Measurements from ENCODE around the gene PIK3C2G. TPM values are rescaled to one million over a fixed set of nuclear protein-coding genes. Genes with fewer than 3 reads are reported as not detected.

PIK3C2G gene
- total RNA-seq, 1 donor from 2014 or later = not detected

DNA sequence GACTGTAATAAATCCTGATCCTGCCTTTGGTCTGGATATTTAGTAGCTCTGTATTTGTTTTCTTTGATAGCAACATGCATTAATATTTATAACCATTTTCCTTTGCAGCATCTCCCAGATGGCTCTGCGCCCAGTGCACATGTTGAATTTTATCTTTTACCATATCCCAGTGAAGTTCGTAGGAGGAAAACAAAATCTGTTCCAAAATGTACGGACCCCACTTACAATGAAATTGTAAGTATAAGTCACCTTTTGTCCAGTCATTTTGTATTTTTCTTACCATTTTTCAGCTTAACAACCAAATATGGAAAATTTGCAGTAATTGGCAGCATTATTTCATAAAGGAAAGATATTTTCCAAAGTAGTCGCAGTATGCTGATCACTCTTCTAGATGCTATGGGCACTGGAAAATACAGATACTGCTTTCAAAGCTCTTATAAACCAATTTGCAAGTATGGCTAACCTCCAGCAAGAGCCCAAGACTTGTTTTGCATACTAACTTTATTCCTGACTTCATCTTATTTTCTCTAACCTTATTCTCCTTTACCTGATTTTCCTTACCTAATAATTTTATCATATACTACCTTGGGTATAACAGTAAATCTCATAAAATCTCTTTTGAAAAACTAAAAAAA is 379.1 kb downstream of the PIK3C2G start:
- no peak for DNase-seq (ENCODE audit: low spot score)
- Mint-ChIP-seq H3K4me1 (ENCODE audit: low read depth) (peaks cover 5% of the 10 kb centered on the region), H3K27me3 (ENCODE audit: low read depth) (peaks cover 11% of the 10 kb centered on the region), H3K4me3 (ENCODE audit: unreplicated experiment) (no peak overlapping the region), H3K9me3 (ENCODE audit: low read depth) (peaks cover 3% of the 10 kb centered on the region), H3K27ac (ENCODE audit: unreplicated experiment) (no peak overlapping the region), H3K36me3 (ENCODE audit: low read depth) (no peaks in the 10 kb centered on the region)
- TF ChIP-seq, protein P1, sequence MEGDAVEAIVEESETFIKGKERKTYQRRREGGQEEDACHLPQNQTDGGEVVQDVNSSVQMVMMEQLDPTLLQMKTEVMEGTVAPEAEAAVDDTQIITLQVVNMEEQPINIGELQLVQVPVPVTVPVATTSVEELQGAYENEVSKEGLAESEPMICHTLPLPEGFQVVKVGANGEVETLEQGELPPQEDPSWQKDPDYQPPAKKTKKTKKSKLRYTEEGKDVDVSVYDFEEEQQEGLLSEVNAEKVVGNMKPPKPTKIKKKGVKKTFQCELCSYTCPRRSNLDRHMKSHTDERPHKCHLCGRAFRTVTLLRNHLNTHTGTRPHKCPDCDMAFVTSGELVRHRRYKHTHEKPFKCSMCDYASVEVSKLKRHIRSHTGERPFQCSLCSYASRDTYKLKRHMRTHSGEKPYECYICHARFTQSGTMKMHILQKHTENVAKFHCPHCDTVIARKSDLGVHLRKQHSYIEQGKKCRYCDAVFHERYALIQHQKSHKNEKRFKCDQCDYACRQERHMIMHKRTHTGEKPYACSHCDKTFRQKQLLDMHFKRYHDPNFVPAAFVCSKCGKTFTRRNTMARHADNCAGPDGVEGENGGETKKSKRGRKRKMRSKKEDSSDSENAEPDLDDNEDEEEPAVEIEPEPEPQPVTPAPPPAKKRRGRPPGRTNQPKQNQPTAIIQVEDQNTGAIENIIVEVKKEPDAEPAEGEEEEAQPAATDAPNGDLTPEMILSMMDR (IDR thresholded peaks at IDR 0.05) = no peak

DNA sequence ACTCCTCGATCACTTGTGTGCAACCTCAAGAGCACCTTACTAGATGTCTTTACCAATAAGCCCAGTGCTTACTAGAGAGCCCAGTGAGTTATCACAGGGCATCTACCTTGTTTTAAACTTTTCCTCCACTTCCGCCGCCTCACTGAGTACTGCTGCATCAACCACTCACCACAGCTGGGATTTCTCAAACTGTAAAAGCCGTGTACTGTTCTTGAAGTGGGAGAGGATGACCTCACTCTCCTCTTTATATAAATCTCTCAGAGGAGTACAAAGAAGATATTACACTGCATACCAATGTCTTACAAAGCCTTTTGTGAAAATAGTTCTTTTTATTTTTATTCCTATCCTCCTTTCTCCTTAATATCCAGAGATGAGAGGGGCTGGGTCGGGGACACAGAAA is 382.4 kb downstream of the PIK3C2G start:
- Mint-ChIP-seq H3K27ac (ENCODE audit: unreplicated experiment) (no peak overlapping the region), H3K4me1 (ENCODE audit: low read depth) (peaks cover 5% of the 10 kb centered on the region), H3K9me3 (ENCODE audit: low read depth) (peaks cover 3% of the 10 kb centered on the region), H3K27me3 (ENCODE audit: low read depth) (peaks cover 12% of the 10 kb centered on the region), H3K4me3 (ENCODE audit: unreplicated experiment) (no peak overlapping the region), H3K36me3 (ENCODE audit: low read depth) (no peaks in the 10 kb centered on the region)
- TF ChIP-seq, protein P1 (IDR thresholded peaks at IDR 0.05) = no peak
- no peak for DNase-seq (ENCODE audit: low spot score)

DNA sequence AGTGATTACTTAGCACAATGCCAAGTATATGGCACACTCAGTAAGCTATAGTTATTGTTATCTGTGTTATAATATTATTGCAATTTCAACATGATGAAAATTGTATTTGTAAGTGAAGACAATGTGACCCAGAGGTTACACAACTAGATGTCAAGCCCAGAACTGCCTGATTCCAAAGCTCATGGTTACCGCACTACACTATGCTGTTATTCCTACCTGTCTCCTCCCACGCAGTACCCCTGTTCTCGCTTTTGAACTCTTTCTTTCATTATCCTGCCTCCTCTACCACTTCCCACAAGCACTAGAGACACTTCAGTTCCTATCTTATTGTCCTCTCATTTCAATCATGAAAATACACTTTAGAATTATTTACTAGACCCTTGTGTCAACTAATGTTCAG is 383.2 kb downstream of the PIK3C2G start:
- TF ChIP-seq, protein P1 (IDR thresholded peaks at IDR 0.05) = no peak
- Mint-ChIP-seq H3K27ac (ENCODE audit: unreplicated experiment) (no peak overlapping the region), H3K27me3 (ENCODE audit: low read depth) (peaks cover 17% of the 10 kb centered on the region), H3K9me3 (ENCODE audit: low read depth) (peaks cover 3% of the 10 kb centered on the region), H3K4me1 (ENCODE audit: low read depth) (peaks cover 5% of the 10 kb centered on the region), H3K4me3 (ENCODE audit: unreplicated experiment) (no peak overlapping the region), H3K36me3 (ENCODE audit: low read depth) (no peaks in the 10 kb centered on the region)
- no peak for DNase-seq (ENCODE audit: low spot score)

DNA sequence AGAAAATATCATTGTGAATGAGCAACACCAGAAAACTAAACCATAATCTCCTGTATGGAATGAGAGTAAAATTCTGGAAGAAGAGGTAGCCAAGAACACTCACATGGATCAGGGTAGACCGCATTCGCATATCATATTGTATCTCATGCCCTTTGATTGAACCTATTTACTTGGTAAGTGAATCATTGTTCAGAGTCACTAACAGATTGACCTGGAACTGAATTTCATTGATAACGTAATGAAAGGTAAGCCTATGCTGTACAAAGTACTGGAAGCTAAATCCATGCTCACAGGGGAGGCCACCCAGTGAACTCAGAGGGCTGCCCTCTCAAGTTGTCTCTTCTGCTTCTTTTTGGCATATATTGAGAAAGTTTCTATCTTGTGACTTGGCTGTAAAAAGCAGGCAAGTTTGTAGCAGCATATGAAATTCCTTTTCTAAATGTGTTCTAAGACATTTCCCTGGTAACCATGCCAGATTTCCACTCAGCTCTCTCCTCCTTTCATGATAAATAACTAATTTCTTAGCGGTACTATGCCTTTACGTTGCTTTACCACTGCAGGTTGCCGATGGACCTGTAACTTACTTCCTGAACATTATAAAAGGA is 385.1 kb downstream of the PIK3C2G start:
- TF ChIP-seq, protein P1 (IDR thresholded peaks at IDR 0.05) = no peak
- H3K27ac Mint-ChIP-seq (ENCODE audit: unreplicated experiment) = no peak overlapping the region
- DNase-seq (ENCODE audit: low spot score) = no peak
- H3K36me3 Mint-ChIP-seq (ENCODE audit: low read depth) = no peaks in the 10 kb centered on the region
- peaks cover 5% of the 10 kb centered on the region for H3K4me1 Mint-ChIP-seq (ENCODE audit: low read depth)
- no peak overlapping the region for H3K4me3 Mint-ChIP-seq (ENCODE audit: unreplicated experiment)
- H3K27me3 Mint-ChIP-seq (ENCODE audit: low read depth) = peaks cover 19% of the 10 kb centered on the region
- peaks cover 3% of the 10 kb centered on the region for H3K9me3 Mint-ChIP-seq (ENCODE audit: low read depth)

DNA sequence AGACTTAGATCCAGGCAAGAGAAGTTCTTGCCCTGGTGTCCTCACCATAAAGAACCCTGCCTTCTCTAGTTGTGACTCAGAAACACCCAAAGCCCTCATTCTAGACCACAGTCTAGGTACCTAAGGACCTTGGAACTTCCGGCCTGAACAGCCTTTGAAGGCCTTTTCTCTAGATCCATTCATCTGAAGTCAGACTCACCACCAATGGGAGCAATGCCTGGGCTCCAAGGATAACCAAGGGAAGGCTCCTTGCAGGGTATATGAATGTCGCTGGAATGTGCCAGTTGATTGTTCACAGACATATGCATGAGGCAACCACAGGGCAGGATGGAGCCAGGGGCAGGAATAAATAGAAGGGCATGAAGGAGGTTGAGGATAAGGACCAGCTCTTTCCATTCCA is 390.2 kb downstream of the PIK3C2G start:
- TF ChIP-seq, protein P1 (IDR thresholded peaks at IDR 0.05) = no peak
- Mint-ChIP-seq H3K27me3 (ENCODE audit: low read depth) (peaks cover 13% of the 10 kb centered on the region), H3K36me3 (ENCODE audit: low read depth) (no peaks in the 10 kb centered on the region), H3K9me3 (ENCODE audit: low read depth) (no peaks in the 10 kb centered on the region), H3K4me1 (ENCODE audit: low read depth) (no peaks in the 10 kb centered on the region), H3K27ac (ENCODE audit: unreplicated experiment) (no peak overlapping the region), H3K4me3 (ENCODE audit: unreplicated experiment) (no peak overlapping the region)
- no peak for DNase-seq (ENCODE audit: low spot score)
